ENCODE data around the gene SULF2. TPM values are rescaled to one million over a fixed set of nuclear protein-coding genes. Genes with fewer than 3 reads are reported as not detected.

SULF2 gene
- total and polyA plus RNA-seq, 4 donors: 8.1 to 25.4 (median 12.0) TPM

GRCh38 chr20:47789764-47790579 is 4.7 kb upstream of the SULF2 start:
- no peaks in the 10 kb centered on the region for H3K9me3 ChIP-seq (ENCODE audit: control insufficient read depth in 4 of 4, low read length in 3 of 4)
- peaks cover 0 to 12% (median 7%) of the 10 kb centered on the region in 4 donors for H3K4me1 ChIP-seq (ENCODE audit: control insufficient read depth in 4 of 4, insufficient read depth in 4 of 4, low read length in 3 of 4)
- H3K4me3 ChIP-seq (ENCODE audit: low read depth in 1 of 3, low read length in 3 of 3): no peak overlapping the region
- H3K27me3 ChIP-seq (ENCODE audit: control insufficient read depth in 4 of 4, insufficient read depth in 4 of 4, low read length in 3 of 4): no peaks in the 10 kb centered on the region
- TF ChIP-seq JUND (IDR thresholded peaks at IDR 0.05) (no peak), ATF3 (IDR thresholded peaks at IDR 0.05) (no peak), HNF4A (conservative IDR thresholded peaks at IDR 0.05) (no peak), HNF4G (IDR thresholded peaks at IDR 0.05) (no peak), FOXA2 (IDR thresholded peaks at IDR 0.05) (no peak), YY1 (IDR thresholded peaks at IDR 0.05) (no peak), GABPA (IDR thresholded peaks at IDR 0.05 in 1 of 2, conservative IDR thresholded peaks at IDR 0.05 in 1 of 2) (no peak), RXRA (IDR thresholded peaks at IDR 0.05) (no peak), CTCF (IDR thresholded peaks at IDR 0.05; ENCODE audit: low read depth, low read length, missing input control) (no peak), FOXA1 (IDR thresholded peaks at IDR 0.05) (no peak), ZBTB33 (IDR thresholded peaks at IDR 0.05) (no peak), RAD21 (IDR thresholded peaks at IDR 0.05) (no peak), MAX (IDR thresholded peaks at IDR 0.05) (no peak), REST (IDR thresholded peaks at IDR 0.05) (no peak), TAF1 (conservative IDR thresholded peaks at IDR 0.05) (no peak), EGR1 (IDR thresholded peaks at IDR 0.05; ENCODE audit: low read depth in 2 of 2) (no peak), NR2F2 (IDR thresholded peaks at IDR 0.05) (no peak), SP1 (IDR thresholded peaks at IDR 0.05) (no peak)
- 78% methylated on average over 10 of the region's 10 CpGs for WGBS
- H3K9ac ChIP-seq (ENCODE audit: low read depth in 1 of 2, low read length in 2 of 2): no peak overlapping the region
- H3K36me3 ChIP-seq (ENCODE audit: control insufficient read depth in 4 of 4, insufficient read depth in 3 of 4, low read depth in 1 of 4, low read length in 3 of 4): no peaks in the 10 kb centered on the region
- DNase-seq (ENCODE audit: low spot score): no peak
- H3K27ac ChIP-seq (ENCODE audit: low read depth in 1 of 2, low read length in 2 of 2): no peak overlapping the region
